ENCODE results near the gene VWA3A.
"Not testable (repeated sequence)": the region's sequence is repeated elsewhere in the genome, so short reads cannot be mapped to it uniquely, and the experiment has no call there.

The VWA3A gene

GRCh38 chr16:22103441-22103840 lies 11.1 kb downstream of the VWA3A start:
- DNase-seq (ENCODE audit: low spot score) = no peak
- no peak for TF ChIP-seq CTCF (IDR thresholded peaks at IDR 0.05)
- Histone ChIP-seq H3K4me3 (no peak overlapping the region), H3K27ac (no peak overlapping the region)

GRCh38 chr16:22109258-22109898 lies 17.0 kb downstream of the VWA3A start:
- TF ChIP-seq CTCF (IDR thresholded peaks at IDR 0.05) = no peak
- Histone ChIP-seq H3K27ac (no peak overlapping the region), H3K4me3 (no peak overlapping the region)
- no peak for DNase-seq (ENCODE audit: low spot score)

- DNase-seq (ENCODE audit: low spot score); H3K4me3 ChIP-seq; H3K27ac ChIP-seq: not testable (repeated sequence)
Observed at GRCh38 chr16:22111629-22112028, 19.3 kb downstream of the VWA3A start.

- Histone ChIP-seq H3K4me3 (no peak overlapping the region), H3K27ac (no peak overlapping the region)
- no peak for TF ChIP-seq CTCF (IDR thresholded peaks at IDR 0.05)
- DNase-seq (ENCODE audit: low spot score) = no peak
Observed at GRCh38 chr16:22116095-22116700, 23.9 kb downstream of the VWA3A start.

- no peak for TF ChIP-seq CTCF (IDR thresholded peaks at IDR 0.05)
- DNase-seq (ENCODE audit: low spot score) = no peak
- no peak overlapping the region for H3K27ac ChIP-seq
- no peak overlapping the region for H3K4me3 ChIP-seq
Observed at GRCh38 chr16:22117609-22118008, 25.3 kb downstream of the VWA3A start.

GRCh38 chr16:22120440-22120839 lies 28.1 kb downstream of the VWA3A start:
- H3K4me3 ChIP-seq = no peak overlapping the region
- no peak overlapping the region for H3K27ac ChIP-seq
- no peak for DNase-seq (ENCODE audit: low spot score)
- TF ChIP-seq CTCF (IDR thresholded peaks at IDR 0.05) = no peak

- Histone ChIP-seq H3K27ac (no peak overlapping the region), H3K4me3 (no peak overlapping the region)
- no peak for TF ChIP-seq CTCF (IDR thresholded peaks at IDR 0.05)
- no peak for DNase-seq (ENCODE audit: low spot score)
Observed at GRCh38 chr16:22122239-22122638, 29.9 kb downstream of the VWA3A start.
